ENCODE measurements around the gene ING4.
"Not testable (repeated sequence)": the region's sequence is repeated elsewhere in the genome, so short reads cannot be mapped to it uniquely, and the experiment has no call there.

GRCh38 chr12:6708351-6708750 lies 45.4 kb upstream of the ING4 start:
- not testable (repeated sequence) for TF ChIP-seq POLR2AphosphoS5, CTCF, POLR2A, EP300 (IDR thresholded peaks at IDR 0.05)
